HG02852 (cell line): Measurements from ENCODE around the gene RFX1.
"Not testable (repeated sequence)": the region's sequence is repeated elsewhere in the genome, so short reads cannot be mapped to it uniquely, and the experiment has no call there.

Experiments
- ATAC-seq: cut with Tn5 transposase; IDR thresholded peaks from one replicate; pipeline ENCODE4 v1.9.1; 2021; ENCODE audit warnings: mild to moderate bottlenecking, moderate library complexity; ENCODE audit not compliant: unreplicated experiment

Gene RFX1

GRCh38 chr19:13938301-13939064 is 67.6 kb downstream of the RFX1 start, which contains the start of gene PODNL1:
TSS of gene PODNL1 (minus strand) at chr19:13938417. CDS start at chr19:13938181, 236 bp downstream.
- no peak for ATAC-seq

DNA sequence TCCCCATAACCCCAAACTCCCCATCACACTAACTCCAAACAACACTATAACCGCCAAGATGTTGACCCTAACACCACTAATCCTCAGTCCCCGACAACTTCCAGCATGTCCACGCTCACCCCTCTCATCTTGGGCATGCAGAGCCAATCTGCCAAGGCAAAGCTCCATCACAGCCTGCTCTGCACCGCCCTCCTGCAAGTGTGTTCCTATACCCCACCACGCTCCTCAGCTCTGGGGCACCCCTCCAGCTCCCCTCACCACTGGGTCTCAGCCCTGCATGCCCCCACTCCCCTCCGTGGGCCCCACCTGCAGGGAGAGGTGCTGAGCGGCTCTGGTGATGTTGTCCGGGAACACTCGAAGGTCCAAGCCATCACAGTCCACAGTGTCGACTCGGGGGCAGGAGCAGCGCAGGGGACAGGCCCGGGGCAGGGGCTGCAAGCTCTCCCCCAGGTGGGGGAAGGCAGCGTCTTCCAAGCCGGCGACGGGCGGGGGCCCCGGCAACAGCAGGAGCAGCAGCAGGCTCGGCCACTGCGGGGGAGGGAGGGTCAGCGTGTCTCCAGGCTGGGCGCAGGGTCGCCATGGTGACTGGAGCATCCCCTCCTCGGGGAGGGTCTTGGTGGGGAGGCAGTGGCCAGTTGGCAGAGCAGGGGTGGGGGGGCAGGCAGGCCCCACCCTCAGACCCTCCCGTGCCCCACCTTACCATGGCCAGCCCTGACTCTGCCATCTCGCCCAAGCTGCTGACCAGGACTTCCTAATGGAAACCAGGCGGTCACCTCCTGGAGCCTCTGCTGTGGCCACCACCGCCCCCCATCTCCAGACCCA is 68.4 kb downstream of the RFX1 start:
- ATAC-seq, result no peak

- no peak for ATAC-seq
These were observed 70.2 kb downstream of the RFX1 start for GRCh38 chr19:13935765-13936510.

DNA sequence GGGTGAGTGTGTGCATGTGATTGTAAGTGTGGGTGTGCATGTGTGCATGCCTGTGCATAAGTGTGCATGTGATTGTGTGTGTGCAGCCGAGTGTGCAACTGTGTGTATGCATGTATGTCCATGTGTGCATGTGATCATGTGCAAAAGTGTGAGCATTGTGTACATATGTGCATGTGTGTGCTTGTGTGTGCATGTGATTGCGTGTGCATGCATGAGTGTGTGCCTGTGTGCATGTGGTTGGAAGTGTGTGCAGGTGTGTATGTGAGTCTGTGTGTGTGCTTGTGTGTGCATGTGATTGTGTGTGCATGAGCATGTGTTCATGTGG is 71.4 kb downstream of the RFX1 start:
- ATAC-seq, result no peak

- no peak for ATAC-seq
These were observed 73.2 kb downstream of the RFX1 start for GRCh38 chr19:13932911-13933393.

- ATAC-seq, result no peak
These were observed 73.9 kb downstream of the RFX1 start for GRCh38 chr19:13932149-13932637.

GRCh38 chr19:13931391-13932148 is 74.5 kb downstream of the RFX1 start:
- no peak for ATAC-seq

DNA sequence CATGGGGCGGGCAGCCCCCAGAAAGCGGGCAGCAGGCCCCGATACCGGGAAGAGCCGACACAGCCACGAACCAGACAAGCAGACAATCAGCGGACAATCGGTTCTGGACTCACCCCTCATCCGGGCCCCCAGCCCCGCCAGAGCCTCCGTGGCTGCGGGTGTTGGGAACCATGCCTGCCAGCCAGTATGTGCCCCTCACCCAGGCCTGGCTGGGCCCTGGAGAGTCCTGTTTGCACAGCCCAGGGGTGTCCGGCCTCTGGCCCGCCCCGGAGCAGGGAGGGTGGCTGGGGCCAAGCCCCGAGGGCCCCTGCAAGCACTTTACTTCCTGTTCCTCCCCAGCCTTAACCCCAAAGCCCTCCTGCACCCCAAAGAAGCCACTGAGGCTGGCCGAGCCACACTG is 75.7 kb downstream of the RFX1 start:
- ATAC-seq, result no peak

- ATAC-seq, result no peak
These were observed 76.2 kb downstream of the RFX1 start for GRCh38 chr19:13929956-13930355.

DNA sequence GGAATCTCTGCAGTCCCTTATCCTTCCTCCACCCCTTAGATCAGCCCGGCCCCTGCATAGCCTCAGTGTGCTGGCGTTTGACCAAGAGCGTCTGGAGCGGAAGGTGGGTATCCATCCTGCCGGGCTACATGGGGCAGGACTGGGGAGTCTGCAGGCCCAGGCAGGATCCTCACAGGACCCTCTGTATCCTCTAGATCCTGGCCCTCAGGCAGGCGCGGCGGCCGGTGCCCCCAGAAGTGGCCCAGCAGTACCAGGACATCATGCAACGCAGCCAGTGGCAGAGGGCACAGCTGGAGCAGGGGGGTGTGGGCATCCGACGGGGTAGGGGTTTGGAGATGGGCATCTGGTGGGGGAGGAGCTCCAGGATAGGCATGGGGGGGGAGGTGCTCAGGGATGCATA is 76.8 kb downstream of the RFX1 start:
- no peak for ATAC-seq

DNA sequence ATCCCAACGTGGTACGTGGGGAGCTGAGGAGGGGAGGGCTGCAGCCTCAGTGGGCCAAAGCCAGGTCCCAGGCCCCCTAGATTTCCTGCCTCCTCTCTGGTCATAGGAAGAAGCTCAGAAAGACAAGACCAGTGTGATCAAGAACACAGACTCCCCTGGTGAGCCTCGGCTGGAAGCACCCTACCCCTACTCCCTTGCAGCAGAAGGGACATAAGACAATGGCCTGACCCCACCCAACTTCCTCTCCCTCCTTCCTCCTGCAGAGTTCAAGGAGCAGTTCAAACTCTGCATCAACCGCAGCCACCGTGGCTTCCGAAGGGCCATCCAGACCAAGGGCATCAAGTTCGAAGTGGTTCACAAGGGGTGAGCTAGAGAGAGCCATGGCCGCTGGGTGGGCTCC is 79.4 kb downstream of the RFX1 start:
- ATAC-seq, result no peak

DNA sequence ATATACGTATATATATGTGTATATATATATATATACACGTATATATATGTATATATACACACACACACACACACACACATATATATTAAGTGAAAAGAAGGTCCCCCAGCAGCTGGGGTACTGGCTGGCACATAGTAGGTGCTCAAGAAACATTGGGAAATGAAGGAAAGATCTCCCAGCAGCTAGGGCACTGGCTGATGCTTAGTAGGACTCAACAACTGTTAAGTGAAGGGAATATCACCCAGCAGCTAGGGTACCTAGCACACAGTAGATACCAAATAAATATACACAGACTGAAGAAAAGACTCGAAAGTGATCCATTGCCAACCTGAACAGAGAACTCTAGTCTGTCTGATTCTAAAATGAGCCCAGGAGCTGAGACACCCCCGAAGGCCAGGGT is 80.1 kb downstream of the RFX1 start:
- no peak for ATAC-seq

GRCh38 chr19:13923194-13923987 is 82.7 kb downstream of the RFX1 start:
- ATAC-seq, result no peak

DNA sequence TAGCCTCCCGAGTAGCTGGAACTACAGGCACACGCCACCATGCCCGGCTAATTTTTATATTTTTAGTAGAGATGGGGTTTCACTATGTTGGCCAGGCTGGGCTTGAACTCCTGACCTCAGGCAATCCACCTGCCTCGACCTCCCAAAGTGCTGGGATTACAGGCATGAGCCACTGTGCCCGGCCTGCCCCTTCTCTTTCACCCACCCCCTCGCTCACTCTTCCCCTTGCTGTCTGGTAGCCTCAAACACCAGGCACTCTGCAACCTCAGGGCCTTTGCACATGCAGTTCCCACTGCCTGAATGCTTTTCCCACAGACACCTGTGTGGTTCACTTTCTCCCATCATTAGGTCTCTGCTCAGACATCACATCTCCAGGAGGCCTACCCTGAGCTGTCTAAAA is 84.0 kb downstream of the RFX1 start:
- ATAC-seq, result not testable (repeated sequence)

DNA sequence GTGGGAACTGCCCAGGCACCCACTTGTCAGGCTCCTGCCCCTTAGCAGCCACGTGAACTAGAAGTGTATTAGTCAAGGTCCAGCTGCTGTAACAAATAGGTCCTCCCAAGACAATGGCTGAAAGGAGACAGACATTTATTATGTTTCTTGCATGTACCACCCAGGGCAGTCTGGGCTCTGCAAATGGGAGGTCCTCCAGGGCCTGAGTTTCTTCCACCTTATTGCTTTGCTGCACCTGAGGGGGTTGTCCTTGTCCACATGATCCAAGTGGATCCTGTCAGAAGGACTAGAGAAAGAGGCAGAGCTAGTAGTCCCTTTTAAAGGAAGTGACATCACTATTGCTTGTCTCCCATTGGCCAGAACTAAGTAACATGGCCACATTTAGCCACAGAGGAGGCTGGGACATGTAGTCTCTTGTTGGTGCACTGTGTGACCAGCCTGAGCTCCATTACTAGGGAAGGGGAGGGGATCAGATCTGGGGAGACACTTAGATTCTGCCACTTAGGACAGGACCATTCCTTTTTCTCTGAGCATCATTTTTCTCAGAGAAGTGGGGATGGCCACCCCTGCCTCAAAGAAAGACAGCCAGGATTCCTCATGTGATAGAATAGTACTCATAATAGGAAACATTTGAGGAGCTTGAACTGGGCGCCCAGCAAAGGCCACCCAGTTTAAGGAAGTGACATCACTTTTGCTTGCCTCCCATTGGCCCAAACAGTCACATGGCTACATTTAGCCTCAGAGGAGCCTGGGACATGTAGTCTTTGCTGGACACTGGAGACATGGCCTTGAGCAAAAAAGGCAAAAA is 85.0 kb downstream of the RFX1 start:
- ATAC-seq, result no peak

- ATAC-seq, result no peak
These were observed 85.6 kb downstream of the RFX1 start for GRCh38 chr19:13920524-13920923.

GRCh38 chr19:13918726-13919411 is 87.3 kb downstream of the RFX1 start:
- no peak for ATAC-seq

DNA sequence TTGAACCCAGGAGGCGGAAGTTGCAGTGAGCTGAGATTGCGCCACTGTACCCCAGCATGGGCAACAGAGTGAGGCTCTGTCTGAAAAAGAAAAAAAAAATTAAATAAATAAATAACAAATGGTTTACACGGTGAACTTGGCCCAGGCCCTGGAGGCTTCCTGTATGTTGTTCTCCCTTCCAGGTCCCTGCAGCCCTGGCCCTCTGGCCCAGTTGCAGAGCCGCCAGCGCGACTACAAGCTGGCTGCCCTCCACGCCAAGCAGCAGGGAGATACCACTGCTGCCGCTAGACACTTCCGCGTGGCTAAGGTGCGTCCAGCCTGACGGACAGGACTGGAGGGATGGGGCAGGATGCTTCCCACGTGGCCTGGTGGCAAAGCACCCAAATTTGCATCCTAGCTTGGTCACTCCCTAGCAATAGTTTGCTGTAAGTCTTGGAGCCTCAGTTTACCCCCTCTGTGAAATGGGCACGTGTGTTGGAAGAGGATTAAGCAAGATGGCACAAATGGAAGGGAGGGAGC is 88.2 kb downstream of the RFX1 start:
- ATAC-seq, result no peak
